Subcutaneous adipose tissue (tissue), 4 donors: ENCODE data around the gene PGBD2. TPM values are rescaled to one million over a fixed set of nuclear protein-coding genes. Genes with fewer than 3 reads are reported as not detected.

Experiments
- small RNA-seq: library from RNA; depleted of rRNA; stranded (forward); fragments of <200 nt; gene quantifications from one replicate; pipeline ENCODE3, GENCODE V24; 2016
- total RNA-seq, 4 donors: library from RNA; depleted of rRNA; stranded (reverse); fragments of >200 nt; gene quantifications; one replicate each; pipeline ENCODE4 v1.1.0, GENCODE V29; 2016
- TF ChIP-seq, protein P1 (sequence below): fragments of 450-650 bp; IDR thresholded peaks from one replicate; pipeline ENCODE4 v1.5.1; 2016; ENCODE audit warnings: low read depth, mild to moderate bottlenecking, control low read depth, antibody characterized with exemption, moderate library complexity

Gene PGBD2
- total RNA-seq, 4 donors from 2014 or later: 4.6 to 6.4 (median 5.3) TPM

DNA sequence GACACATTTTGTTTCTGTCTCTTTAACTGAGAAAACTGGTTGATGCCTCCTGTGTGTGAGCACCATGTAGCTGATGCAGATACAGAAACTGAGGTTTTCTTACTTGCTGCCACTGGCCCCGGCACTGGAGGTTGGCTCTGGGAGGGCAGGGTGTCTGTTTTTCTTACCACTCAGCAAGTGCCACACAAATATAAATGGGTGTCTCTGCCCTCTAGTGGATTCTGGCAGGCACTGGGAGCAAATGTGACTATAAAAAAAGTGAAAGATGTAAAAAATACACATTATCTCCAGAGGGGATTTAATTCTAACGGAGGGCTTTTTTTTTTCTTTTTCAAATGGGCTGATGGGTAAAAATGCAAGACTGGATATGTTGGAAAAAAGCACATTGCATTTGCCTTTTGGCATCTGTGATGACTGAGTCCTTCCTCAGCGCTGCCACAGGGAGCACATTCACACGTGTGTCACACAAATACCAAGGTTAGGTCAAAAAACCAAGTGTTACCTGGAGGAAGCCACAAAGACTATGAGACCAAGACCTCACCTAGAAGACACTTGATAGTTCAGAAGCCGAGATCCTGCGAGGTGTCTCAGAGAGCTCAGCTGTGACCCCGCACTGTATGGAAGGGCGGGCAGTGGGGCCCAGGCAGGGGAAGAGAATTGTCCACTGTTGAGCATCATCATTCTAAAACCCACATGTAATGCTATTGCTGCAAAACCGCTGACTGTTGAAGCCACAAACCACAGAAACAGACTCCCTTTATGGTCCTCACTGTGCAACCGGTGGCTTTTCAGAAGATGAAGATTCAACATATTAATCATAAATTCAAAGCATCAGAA lies 18.9 kb downstream of the PGBD2 start:
- TF ChIP-seq, protein P1, sequence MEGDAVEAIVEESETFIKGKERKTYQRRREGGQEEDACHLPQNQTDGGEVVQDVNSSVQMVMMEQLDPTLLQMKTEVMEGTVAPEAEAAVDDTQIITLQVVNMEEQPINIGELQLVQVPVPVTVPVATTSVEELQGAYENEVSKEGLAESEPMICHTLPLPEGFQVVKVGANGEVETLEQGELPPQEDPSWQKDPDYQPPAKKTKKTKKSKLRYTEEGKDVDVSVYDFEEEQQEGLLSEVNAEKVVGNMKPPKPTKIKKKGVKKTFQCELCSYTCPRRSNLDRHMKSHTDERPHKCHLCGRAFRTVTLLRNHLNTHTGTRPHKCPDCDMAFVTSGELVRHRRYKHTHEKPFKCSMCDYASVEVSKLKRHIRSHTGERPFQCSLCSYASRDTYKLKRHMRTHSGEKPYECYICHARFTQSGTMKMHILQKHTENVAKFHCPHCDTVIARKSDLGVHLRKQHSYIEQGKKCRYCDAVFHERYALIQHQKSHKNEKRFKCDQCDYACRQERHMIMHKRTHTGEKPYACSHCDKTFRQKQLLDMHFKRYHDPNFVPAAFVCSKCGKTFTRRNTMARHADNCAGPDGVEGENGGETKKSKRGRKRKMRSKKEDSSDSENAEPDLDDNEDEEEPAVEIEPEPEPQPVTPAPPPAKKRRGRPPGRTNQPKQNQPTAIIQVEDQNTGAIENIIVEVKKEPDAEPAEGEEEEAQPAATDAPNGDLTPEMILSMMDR: no peak

DNA sequence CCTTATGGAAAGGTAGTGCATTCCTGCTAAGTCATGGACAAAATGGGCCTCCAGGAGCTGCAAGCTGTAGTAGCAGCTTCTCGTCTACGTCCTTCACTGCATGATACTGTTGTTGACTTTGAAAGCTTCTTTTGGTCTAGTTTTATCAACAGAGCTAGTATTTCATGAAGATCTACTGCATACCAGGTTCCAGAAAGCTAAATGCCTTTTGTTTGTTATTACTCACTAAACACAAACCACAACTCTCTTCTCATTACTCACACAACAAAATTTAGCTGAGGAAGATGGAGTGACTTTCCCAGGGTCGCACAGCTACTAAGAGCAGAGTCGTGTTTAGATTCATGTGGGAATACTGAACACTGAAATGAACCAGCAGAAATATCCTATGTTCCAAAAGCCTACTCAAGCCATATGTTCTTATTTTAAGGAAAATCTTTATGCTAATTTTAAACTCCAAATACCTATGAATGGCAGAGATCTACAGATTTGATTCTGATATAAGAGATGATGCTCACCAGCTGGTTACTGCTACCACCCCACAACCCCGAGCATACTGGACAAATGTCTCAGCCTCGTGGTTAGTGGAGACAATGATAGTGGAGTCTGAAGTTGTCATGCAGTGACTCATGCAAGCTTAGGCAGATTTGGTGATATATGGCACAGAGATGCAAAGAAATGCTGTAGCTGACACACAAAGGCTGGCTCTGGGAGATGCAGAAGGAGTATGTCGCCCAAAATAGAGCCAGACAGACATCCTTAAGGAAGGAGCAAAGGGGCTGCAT lies 20.6 kb downstream of the PGBD2 start:
- TF ChIP-seq, protein P1: no peak

Small RNA genes within 50 kb of the gene (small RNA-seq; reads per million reads assigned to genes)
- not detected for gene RNU6-1205P

Other genes with a start within 250 kb of the PGBD2 start
- not detected for gene OR14I1, start 203.5 kb upstream of the PGBD2 start, total RNA-seq
- gene LYPD8, start 150.5 kb upstream of the PGBD2 start, total RNA-seq: not detected
- 10 to 100 TPM in 3 of 4 donors, 1 to 10 TPM in 1; 7.2 to 18.8 (median 13.1) TPM for gene SH3BP5L, start 80.3 kb upstream of the PGBD2 start, total RNA-seq
- gene ZNF672, start 68.0 kb upstream of the PGBD2 start, total RNA-seq: 10 to 100 TPM; 16.5 to 25.6 (median 19.7) TPM
- 10 to 100 TPM; 14.8 to 21.5 (median 18.3) TPM for gene ZNF692, start 47.1 kb upstream of the PGBD2 start, total RNA-seq